Glutamatergic neuron (in vitro differentiated cells): Measurements from ENCODE around the gene RASA3. TPM values are rescaled to one million over a fixed set of nuclear protein-coding genes. Genes with fewer than 3 reads are reported as not detected.
A peak's percentile ranks its signal among the peaks of the same experiment; 100 is the strongest.

Source experiments
- DNase-seq: peaks from one replicate; pipeline ENCODE4 v3.0.0; 2022
- H3K27ac Mint-ChIP-seq: one replicate; pipeline ENCODE4 v1.8.0; 2020; ENCODE audit warnings: mild to moderate bottlenecking, mixed read lengths, inconsistent platforms; ENCODE audit not compliant: unreplicated experiment
- H3K27me3 Mint-ChIP-seq: one replicate; pipeline ENCODE4 v1.8.0; 2020; ENCODE audit warnings: mild to moderate bottlenecking, moderate library complexity, mixed read lengths, inconsistent platforms; ENCODE audit not compliant: unreplicated experiment
- H3K36me3 Mint-ChIP-seq: one replicate; pipeline ENCODE4 v1.8.0; 2020; ENCODE audit warnings: mild to moderate bottlenecking, mixed read lengths, inconsistent platforms; ENCODE audit not compliant: unreplicated experiment
- H3K4me1 Mint-ChIP-seq: one replicate; pipeline ENCODE4 v1.8.0; 2020; ENCODE audit warnings: mild to moderate bottlenecking, low read depth, mixed read lengths, inconsistent platforms; ENCODE audit not compliant: unreplicated experiment
- H3K4me3 Mint-ChIP-seq: one replicate; pipeline ENCODE4 v1.8.0; 2020; ENCODE audit warnings: mild to moderate bottlenecking, mixed read lengths, inconsistent platforms; ENCODE audit not compliant: unreplicated experiment
- H3K9me3 Mint-ChIP-seq: one replicate; pipeline ENCODE4 v1.8.0; 2020; ENCODE audit warnings: mild to moderate bottlenecking, moderate library complexity, mixed read lengths, inconsistent platforms; ENCODE audit not compliant: unreplicated experiment
- total RNA-seq: library from RNA; stranded (reverse); fragmentation: NEBNext Ultra II Directional; extraction: Animal tissue kit (Norgen Biotek cat#: 25700); gene quantifications from one replicate; pipeline ENCODE4 v1.2.1, GENCODE V29; 2021; ENCODE audit not compliant: unreplicated experiment
- TF ChIP-seq, protein P1 (sequence below): fragments of 200-600 bp; sonication (generic); IDR thresholded peaks from one replicate; pipeline ENCODE4 v1.5.0; 2021; ENCODE audit not compliant: partially characterized antibody, unreplicated experiment

RASA3 gene
- total RNA-seq, 1 donor from 2014 or later, result 15.2 TPM

GRCh38 chr13:113939129-113939943, 193.1 kb downstream of the RASA3 start:
- no peak for DNase-seq
- Mint-ChIP-seq H3K9me3 (peaks cover 14% of the 10 kb centered on the region), H3K27me3 (peaks cover 8% of the 10 kb centered on the region), H3K4me3 (no peak overlapping the region), H3K4me1 (peaks cover 16% of the 10 kb centered on the region), H3K36me3 (no peaks in the 10 kb centered on the region), H3K27ac (no peak overlapping the region)
- TF ChIP-seq, protein P1, sequence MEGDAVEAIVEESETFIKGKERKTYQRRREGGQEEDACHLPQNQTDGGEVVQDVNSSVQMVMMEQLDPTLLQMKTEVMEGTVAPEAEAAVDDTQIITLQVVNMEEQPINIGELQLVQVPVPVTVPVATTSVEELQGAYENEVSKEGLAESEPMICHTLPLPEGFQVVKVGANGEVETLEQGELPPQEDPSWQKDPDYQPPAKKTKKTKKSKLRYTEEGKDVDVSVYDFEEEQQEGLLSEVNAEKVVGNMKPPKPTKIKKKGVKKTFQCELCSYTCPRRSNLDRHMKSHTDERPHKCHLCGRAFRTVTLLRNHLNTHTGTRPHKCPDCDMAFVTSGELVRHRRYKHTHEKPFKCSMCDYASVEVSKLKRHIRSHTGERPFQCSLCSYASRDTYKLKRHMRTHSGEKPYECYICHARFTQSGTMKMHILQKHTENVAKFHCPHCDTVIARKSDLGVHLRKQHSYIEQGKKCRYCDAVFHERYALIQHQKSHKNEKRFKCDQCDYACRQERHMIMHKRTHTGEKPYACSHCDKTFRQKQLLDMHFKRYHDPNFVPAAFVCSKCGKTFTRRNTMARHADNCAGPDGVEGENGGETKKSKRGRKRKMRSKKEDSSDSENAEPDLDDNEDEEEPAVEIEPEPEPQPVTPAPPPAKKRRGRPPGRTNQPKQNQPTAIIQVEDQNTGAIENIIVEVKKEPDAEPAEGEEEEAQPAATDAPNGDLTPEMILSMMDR, result no peak

DNA sequence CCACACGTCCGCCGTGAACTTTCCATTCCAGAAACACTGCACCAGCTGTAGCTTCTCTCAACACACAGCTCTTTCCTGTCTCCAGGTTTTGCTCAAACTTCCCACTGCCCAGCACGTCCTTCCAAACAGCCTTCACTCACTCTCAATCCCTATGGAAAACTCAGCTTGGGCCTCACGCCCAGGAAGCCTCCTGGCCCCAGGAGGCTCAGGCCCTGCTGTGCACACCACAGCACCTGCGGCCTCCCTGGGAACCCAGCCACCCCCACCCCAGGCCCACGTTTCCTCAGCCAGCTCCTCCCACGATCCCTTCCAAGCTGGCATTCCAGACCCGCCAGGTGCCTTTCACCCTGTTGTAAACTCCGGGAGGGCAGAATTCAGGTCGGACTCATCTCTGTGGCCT, 193.7 kb downstream of the RASA3 start:
- Mint-ChIP-seq H3K27ac (peak overlapping the region; percentile 46), H3K36me3 (no peaks in the 10 kb centered on the region), H3K9me3 (peaks cover 13% of the 10 kb centered on the region), H3K4me1 (peaks cover 16% of the 10 kb centered on the region), H3K27me3 (peaks cover 7% of the 10 kb centered on the region), H3K4me3 (no peak overlapping the region)
- TF ChIP-seq, protein P1, result no peak
- DNase-seq, result no peak

DNA sequence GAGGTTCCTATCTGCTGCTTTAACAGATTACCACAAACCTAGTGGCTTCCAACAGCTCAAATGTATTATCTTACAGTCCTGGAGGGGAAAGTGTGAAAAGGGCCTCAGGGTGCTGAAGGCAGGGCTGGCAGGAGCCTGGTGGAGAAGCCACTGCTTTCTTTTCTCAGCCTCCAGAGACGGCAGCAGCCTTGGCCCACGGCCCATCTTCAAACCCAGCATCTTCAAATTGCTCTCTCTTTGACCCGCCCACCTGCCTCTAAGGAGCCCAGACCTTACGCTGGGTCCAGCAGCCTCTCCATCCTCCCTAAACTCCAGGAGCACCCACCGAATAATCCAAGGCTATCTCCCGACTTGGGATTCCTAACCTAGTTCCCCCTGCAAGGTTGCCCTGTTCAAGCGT, 194.2 kb downstream of the RASA3 start:
- Mint-ChIP-seq H3K4me3 (no peak overlapping the region), H3K27me3 (peaks cover 5% of the 10 kb centered on the region), H3K27ac (peak overlapping the region; percentile 46), H3K9me3 (peaks cover 12% of the 10 kb centered on the region), H3K4me1 (peaks cover 16% of the 10 kb centered on the region), H3K36me3 (no peaks in the 10 kb centered on the region)
- TF ChIP-seq, protein P1, result no peak
- DNase-seq, result no peak

GRCh38 chr13:113937527-113938180, 194.8 kb downstream of the RASA3 start:
- Mint-ChIP-seq H3K4me3 (no peak overlapping the region), H3K27me3 (peaks cover 3% of the 10 kb centered on the region), H3K36me3 (no peaks in the 10 kb centered on the region), H3K27ac (peak overlapping the region; percentile 31), H3K9me3 (peaks cover 13% of the 10 kb centered on the region), H3K4me1 (peaks cover 16% of the 10 kb centered on the region)
- TF ChIP-seq, protein P1, result no peak
- no peak for DNase-seq

DNA sequence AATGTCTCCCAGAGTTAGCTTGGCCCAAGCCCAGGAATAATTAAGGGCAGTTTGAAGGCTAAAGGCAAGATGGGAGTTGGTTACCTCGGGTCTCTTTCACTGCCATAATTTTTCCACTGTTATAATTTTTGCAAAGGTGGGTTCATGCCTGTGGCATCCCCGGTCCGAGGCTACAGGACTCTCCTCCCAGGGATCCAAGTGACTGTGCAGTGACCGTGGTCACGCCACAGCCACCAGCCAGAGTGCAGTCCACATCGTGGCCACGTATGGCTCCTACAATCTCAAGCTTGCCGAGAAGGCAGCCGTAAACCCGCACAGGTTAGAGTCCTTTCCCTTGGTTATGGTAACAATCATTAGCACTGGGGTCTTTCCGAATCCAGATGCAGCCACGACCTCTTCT, 195.3 kb downstream of the RASA3 start:
- TF ChIP-seq, protein P1, result no peak
- no peak overlapping the region for H3K27ac Mint-ChIP-seq
- peaks cover 15% of the 10 kb centered on the region for H3K9me3 Mint-ChIP-seq
- H3K36me3 Mint-ChIP-seq, result no peaks in the 10 kb centered on the region
- no peak overlapping the region for H3K4me3 Mint-ChIP-seq
- H3K4me1 Mint-ChIP-seq, result peaks cover 16% of the 10 kb centered on the region
- peaks cover 3% of the 10 kb centered on the region for H3K27me3 Mint-ChIP-seq
- no peak for DNase-seq
